ENCODE measurements around the gene OBSCN. TPM values are rescaled to one million over a fixed set of nuclear protein-coding genes. Genes with fewer than 3 reads are reported as not detected.
A peak's percentile ranks its signal among the peaks of the same experiment; 100 is the strongest.

Gene OBSCN
- total and polyA plus RNA-seq, 4 donors = 0.54 to 5.6 (median 2.7) TPM

- peak overlapping the region in 1 of 2 donors; percentile 20 for H3K9ac ChIP-seq (ENCODE audit: low read depth in 1 of 2, low read length in 2 of 2)
- DNase-seq (ENCODE audit: low spot score) = no peak
- H3K27me3 ChIP-seq (ENCODE audit: control insufficient read depth in 4 of 4, insufficient read depth in 4 of 4, low read length in 3 of 4) = no peaks in the 10 kb centered on the region
- H3K4me1 ChIP-seq (ENCODE audit: control insufficient read depth in 4 of 4, insufficient read depth in 4 of 4, low read length in 3 of 4) = peaks cover 0 to 13% (median 9%) of the 10 kb centered on the region in 4 donors
- WGBS = 48% methylated on average over 7 of the region's 7 CpGs
- no peaks in the 10 kb centered on the region for H3K9me3 ChIP-seq (ENCODE audit: control insufficient read depth in 4 of 4, low read length in 3 of 4)
- no peak overlapping the region for H3K4me3 ChIP-seq (ENCODE audit: low read depth in 1 of 3, low read length in 3 of 3)
- no peak overlapping the region for H3K27ac ChIP-seq (ENCODE audit: low read depth in 1 of 2, low read length in 2 of 2)
- no peaks in the 10 kb centered on the region for H3K36me3 ChIP-seq (ENCODE audit: control insufficient read depth in 4 of 4, insufficient read depth in 3 of 4, low read depth in 1 of 4, low read length in 3 of 4)
- peak in 1 of 2 donors; percentile 23 for TF ChIP-seq EGR1 (IDR thresholded peaks at IDR 0.05; ENCODE audit: low read depth in 2 of 2)
- TF ChIP-seq RXRA (IDR thresholded peaks at IDR 0.05) = peak; percentile 80 to 81
- no peak for TF ChIP-seq ZBTB33 (IDR thresholded peaks at IDR 0.05)
- TF ChIP-seq SP1 (IDR thresholded peaks at IDR 0.05) = peak; percentile 69
- TF ChIP-seq REST (IDR thresholded peaks at IDR 0.05) = no peak
- no peak for TF ChIP-seq GABPA (IDR thresholded peaks at IDR 0.05 in 1 of 2, conservative IDR thresholded peaks at IDR 0.05 in 1 of 2)
- TF ChIP-seq NR2F2 (IDR thresholded peaks at IDR 0.05) = no peak
- peak in 1 of 2 donors; percentile 28 for TF ChIP-seq RAD21 (IDR thresholded peaks at IDR 0.05)
- no peak for TF ChIP-seq TAF1 (conservative IDR thresholded peaks at IDR 0.05)
- peak; percentile 84 to 87 for TF ChIP-seq HNF4A (conservative IDR thresholded peaks at IDR 0.05)
- TF ChIP-seq HNF4G (IDR thresholded peaks at IDR 0.05) = no peak
- TF ChIP-seq MAX (IDR thresholded peaks at IDR 0.05) = peak; percentile 66
- TF ChIP-seq YY1 (IDR thresholded peaks at IDR 0.05) = no peak
- TF ChIP-seq CTCF (IDR thresholded peaks at IDR 0.05; ENCODE audit: low read depth, low read length, missing input control) = no peak
- TF ChIP-seq JUND (IDR thresholded peaks at IDR 0.05) = peak in 1 of 2 donors; percentile 21
- TF ChIP-seq ATF3 (IDR thresholded peaks at IDR 0.05) = no peak
- TF ChIP-seq FOXA2 (IDR thresholded peaks at IDR 0.05) = no peak
- no peak for TF ChIP-seq FOXA1 (IDR thresholded peaks at IDR 0.05)
These were observed 215.7 kb downstream of the OBSCN start for GRCh38 chr1:228423404-228424053.
